ENCODE measurements around the gene GSG1L. TPM values are rescaled to one million over a fixed set of nuclear protein-coding genes. Genes with fewer than 3 reads are reported as not detected.

Gene GSG1L
- total RNA-seq, 1 donor from 2014 or later: not detected

GRCh38 chr16:27974896-27975540 is 88.5 kb downstream of the GSG1L start:
- intact Hi-C loops (cut with DNase I): loop anchor here (5.0 kb wide), 1 partner anchor 97 kb away; no protein-coding TSS in a partner anchor
- ATAC-seq (ENCODE audit: poor library complexity) (no peak), DNase-seq (no peak)

DNA sequence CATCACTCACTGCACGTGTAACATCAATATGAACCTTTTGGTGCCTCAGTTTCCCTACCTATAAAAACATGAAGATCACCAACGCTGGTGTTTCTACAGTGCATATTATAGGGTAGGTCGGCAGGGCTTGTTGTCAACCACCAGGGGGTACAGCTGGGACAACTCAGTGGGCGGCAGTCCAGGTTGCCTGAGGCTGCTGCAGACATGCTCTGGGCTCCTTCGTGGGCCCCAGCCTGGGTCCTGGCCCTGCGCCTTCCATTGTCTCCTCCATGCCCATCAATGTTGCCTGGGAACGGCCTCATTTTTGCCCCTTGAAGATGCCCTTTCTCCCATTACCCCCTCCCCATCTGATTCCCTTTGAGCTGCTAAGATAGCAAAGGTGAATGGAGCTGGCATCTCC is 89.8 kb downstream of the GSG1L start:
- DNase-seq (no peak), ATAC-seq (ENCODE audit: poor library complexity) (no peak)
- intact Hi-C loops (cut with DNase I): loop anchor here (5.0 kb wide), 1 partner anchor 99 kb away; no protein-coding TSS in a partner anchor

GRCh38 chr16:27972500-27972899 is 91.0 kb downstream of the GSG1L start:
- intact Hi-C loops (cut with DNase I): loop anchor here (5.0 kb wide), 1 partner anchor 100 kb away; no protein-coding TSS in a partner anchor
- ATAC-seq (ENCODE audit: poor library complexity) (peak; percentile 53), DNase-seq (no peak)

DNA sequence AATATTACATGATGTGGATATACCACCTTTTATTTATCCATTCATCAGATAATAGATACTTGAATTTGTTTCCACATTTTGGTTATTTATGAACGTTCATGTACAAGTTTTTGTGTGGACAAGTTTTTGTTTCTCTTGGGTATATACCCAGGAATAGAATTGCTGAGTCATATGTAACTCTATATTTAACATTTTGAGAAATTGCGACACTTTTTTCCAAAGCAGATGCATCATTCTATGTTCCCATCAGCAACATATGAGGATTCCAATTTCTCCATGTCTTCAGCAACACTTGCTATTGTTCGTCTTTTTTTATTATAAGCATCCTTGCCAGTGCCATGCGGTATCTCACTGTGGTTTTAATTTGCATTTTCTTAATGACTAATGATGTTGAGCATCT is 93.9 kb downstream of the GSG1L start:
- ATAC-seq (ENCODE audit: poor library complexity) (no peak), DNase-seq (no peak)
- intact Hi-C loops (cut with DNase I): no loop called here

DNA sequence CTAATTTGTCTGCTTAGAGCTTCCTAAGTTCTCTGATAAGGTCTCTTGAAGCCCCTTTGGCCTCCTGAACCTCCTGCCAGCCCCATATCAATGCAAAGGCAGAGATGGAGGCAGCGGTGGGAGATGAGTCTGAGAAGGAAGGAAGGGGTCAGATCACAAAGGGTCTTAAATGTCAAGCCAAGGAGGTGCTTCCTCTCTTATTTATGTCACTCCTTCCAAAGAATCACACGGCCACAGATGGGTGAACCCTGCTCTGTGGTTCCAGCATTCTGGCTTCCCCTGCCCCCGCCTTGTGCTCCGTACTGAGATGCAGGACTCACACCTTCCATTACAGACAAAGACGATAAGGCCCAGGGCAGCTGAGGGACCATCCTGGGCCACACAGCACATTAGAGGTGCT is 96.3 kb downstream of the GSG1L start:
- intact Hi-C loops (cut with DNase I): no loop called here
- no peak for ATAC-seq (ENCODE audit: poor library complexity)

GRCh38 chr16:27966756-27967155 is 96.8 kb downstream of the GSG1L start:
- intact Hi-C loops (cut with DNase I): no loop called here
- ATAC-seq (ENCODE audit: poor library complexity): no peak

More for the DNA sequence above, 96.3 kb downstream of the GSG1L start:
- no peak for DNase-seq

GRCh38 chr16:27965801-27966200 is 97.7 kb downstream of the GSG1L start:
- ATAC-seq (ENCODE audit: poor library complexity) (no peak), DNase-seq (no peak)
- intact Hi-C loops (cut with DNase I): no loop called here

More at GRCh38 chr16:27966756-27967155, 96.8 kb downstream of the GSG1L start:
- DNase-seq: no peak

DNA sequence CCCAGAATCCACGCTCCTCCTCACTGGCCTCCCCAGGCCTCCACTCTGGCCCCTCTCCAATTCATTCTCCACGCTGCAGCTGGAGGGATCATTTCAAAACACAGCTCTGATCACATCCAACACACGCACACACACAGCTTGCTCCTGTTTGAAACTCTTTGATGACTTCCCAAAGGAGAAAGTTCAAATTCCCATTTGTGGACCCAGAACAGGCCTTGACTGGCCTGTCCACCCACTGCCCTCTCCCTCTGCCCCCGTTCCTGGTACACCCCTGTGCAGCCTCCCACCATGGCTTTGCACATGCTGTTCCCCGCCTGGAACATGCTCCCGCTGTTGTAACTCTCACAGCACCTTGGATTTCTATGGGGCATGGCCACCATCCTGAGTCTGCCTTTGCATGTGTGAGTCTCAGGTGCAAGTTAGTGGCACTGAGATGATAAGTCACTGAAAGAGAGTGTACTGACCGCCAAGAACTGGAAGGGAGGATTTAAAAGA is 100.0 kb downstream of the GSG1L start:
- intact Hi-C loops (cut with DNase I): no loop called here
- ATAC-seq (ENCODE audit: poor library complexity) (no peak), DNase-seq (no peak)

DNA sequence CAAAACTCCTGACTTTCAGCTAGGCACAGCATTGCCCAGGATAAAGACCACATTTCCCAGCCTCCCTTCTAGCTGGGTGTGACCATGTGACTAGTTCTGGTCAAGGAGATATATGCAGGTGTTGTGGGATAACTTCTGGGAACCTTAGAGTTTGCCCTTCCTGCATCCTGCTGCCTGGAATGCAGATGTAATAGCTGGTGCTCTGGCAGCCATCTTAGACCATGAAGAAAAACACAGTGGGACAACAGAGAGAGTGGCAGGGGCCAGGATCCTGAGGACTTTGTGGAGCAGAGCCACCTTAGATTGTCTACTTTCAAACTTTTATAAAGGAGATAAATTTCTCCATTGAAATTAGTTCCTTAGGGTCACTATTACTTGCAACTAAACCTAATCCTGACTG is 101.3 kb downstream of the GSG1L start:
- intact Hi-C loops (cut with DNase I): no loop called here
- no peak for DNase-seq
- ATAC-seq (ENCODE audit: poor library complexity): no peak

DNA sequence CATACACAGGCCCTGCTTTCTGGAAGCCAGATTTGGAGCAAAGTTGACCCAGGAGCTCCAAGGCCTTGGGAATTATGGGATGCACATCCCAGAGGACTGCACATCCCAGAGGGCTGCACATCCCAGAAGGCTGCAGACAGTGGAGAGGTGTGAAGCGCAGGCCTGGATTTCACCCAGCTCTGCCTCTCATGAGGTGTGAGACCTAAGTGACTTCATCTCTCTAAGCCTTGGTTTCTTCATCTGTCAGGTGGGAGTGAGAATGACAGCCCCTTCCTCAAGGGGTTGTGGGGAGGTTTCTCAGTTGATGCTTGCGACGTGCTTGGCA is 102.3 kb downstream of the GSG1L start:
- no peak for ATAC-seq (ENCODE audit: poor library complexity)
- intact Hi-C loops (cut with DNase I): no loop called here
- DNase-seq: no peak

DNA sequence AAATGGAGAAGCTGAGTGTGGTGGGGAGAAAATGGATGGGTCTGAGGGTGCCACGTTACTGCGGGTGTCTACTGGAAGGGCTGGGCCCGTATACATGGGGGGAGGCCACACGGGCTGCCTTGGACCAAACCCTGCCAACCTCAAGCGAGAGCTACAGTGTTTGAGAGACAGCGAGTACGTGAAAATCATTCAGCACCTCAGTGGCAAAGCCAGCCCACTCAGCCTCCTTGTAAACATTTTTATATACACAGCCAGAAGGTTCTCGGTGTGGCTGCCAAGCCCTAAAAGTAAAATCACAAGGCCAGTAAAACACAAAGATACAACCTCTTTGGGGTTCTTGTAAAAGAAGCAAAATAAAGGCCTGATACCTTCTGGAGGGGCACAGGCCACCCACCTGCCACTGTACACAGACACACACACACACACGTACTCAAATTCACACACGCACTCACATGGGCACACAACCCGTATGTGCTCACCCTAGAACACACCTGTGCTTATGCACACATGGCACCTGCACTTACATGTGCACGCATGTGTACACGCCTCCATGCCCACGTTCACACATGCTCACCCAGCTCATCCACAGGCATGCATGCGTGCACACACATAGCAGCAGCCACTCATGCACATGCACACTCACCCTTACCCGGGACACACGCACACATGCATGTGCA is 102.8 kb downstream of the GSG1L start:
- DNase-seq (no peak), ATAC-seq (ENCODE audit: poor library complexity) (no peak)
- intact Hi-C loops (cut with DNase I): no loop called here

- ATAC-seq (ENCODE audit: poor library complexity) (no peak), DNase-seq (no peak)
- intact Hi-C loops (cut with DNase I): no loop called here
These were observed 103.6 kb downstream of the GSG1L start for GRCh38 chr16:27959914-27960313.

DNA sequence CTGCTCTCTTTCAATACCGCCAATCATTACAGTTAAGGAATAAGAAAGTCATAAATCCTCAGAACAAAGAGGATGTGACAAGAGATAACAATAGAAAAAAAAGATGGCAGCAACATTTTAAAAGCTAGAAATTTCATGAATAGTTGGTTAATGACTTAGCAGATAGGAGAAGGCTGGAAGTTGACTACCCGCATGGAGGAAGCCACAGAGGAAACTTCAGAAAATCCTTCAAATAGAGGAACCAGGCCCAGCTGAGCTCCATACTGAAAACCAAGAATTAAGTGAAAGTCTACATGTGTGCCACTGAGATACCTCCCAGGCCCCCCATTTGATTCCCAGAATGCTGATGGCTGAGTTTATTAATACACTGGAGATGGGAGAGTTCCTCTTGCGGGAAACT is 109.3 kb downstream of the GSG1L start:
- DNase-seq (no peak), ATAC-seq (ENCODE audit: poor library complexity) (no peak)
- intact Hi-C loops (cut with DNase I): no loop called here

DNA sequence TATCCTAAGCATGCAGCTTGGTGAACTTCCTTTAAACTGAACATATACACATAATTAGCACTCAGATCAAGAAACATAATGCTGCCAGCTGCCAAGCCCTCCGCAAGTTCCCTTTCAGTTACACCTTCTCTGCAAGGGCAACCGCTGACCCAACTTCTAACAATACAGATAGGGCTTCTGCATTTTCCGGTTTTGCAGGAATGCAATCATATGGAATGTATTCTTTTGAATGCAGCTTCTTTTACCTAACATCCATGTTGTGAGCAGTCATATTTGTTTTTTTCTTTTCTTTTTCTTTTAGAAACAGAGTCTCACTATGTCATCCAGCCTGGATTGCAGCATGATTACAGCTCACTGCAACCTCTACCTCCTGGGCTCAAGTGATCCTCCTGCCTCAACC is 110.7 kb downstream of the GSG1L start:
- intact Hi-C loops (cut with DNase I): no loop called here
- ATAC-seq (ENCODE audit: poor library complexity) (no peak), DNase-seq (no peak)

DNA sequence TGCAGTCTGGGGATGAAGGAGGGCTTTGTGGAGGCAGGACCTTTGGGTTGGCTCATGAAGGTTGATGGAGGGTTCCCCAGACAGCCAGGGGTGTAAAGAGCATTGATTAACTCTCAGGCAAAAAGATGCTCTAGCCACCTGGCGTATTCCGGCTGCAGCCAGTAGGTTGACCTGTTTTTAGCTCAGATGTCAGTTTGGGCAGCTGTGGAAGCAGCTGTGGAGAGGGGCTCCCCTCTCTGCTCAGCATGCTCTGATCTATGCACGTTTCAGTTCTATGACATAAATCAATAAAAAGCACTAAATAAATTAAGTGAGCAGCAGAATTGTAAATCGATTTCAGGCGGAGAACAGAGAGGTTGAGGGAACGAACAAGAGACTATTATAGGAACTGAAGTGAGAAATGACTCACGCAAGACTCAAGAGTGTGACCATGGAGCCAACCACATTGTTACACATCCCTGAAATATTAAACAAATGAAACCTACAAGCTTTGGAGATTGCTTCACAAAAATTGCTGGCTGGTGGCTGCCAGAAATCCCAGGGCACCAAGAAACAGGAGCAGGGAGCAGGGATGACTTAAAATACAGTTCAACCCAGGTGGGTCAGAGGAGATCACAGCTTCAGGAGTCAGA is 111.9 kb downstream of the GSG1L start:
- ATAC-seq (ENCODE audit: poor library complexity) (no peak), DNase-seq (no peak)
- intact Hi-C loops (cut with DNase I): no loop called here

- intact Hi-C loops (cut with DNase I): no loop called here
- DNase-seq (no peak), ATAC-seq (ENCODE audit: poor library complexity) (no peak)
These were observed 113.2 kb downstream of the GSG1L start for GRCh38 chr16:27950206-27950887.

DNA sequence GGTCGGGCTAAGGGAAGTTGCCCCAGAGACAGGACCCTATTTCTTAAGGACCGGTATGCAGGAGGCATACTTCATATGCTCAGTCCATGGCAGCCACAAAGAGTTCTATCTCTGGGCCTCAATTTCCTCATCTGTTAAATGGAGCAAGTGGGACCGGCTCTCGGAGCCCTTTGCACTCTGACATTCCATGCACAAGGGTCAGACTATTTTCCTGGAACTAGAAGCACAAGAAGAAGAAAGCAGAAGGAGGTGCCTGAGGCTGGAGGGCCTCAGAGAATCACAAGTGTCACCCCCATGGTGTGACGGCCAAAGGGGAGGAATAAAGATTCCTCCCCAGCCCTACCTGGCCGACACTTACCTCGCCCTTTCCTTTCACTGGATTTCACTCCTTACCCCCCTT is 115.8 kb downstream of the GSG1L start:
- DNase-seq: no peak
- ATAC-seq (ENCODE audit: poor library complexity): no peak
- intact Hi-C loops (cut with DNase I): no loop called here

DNA sequence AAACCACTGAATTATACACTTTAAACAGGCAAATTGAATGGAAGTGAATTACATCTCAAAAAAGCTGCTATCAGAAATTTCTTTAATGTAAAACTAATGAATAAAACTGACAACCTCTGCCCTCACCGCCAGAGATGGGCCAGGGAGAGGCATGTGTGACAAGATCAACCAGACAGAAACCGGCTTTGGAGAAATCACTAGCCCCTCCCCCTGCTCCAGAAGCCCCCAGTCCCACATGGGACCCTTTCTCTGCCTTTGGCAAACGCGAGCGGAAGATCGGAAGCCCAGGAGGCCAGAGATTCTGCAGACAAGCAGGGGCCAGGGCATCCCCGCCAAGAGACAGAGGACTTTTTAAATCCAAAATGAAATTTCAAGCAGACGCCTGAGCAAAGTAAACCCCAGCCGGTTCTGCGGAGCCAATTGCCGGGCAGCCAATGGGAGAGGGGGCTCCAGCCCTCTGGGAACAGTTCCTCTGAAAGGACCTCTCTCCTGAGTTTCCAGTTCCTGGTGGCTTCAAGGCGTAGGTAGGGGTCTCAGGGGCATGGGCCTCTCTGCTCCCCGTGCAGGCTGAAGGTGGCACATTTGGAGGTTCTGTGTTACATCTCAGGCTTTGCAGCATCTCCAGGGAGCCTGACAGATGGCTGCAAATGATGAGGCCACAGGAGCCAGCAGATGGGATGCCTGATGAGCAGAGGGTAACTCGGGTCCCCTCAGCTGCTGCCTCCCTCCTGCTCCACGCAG is 118.1 kb downstream of the GSG1L start:
- intact Hi-C loops (cut with DNase I): no loop called here

DNA sequence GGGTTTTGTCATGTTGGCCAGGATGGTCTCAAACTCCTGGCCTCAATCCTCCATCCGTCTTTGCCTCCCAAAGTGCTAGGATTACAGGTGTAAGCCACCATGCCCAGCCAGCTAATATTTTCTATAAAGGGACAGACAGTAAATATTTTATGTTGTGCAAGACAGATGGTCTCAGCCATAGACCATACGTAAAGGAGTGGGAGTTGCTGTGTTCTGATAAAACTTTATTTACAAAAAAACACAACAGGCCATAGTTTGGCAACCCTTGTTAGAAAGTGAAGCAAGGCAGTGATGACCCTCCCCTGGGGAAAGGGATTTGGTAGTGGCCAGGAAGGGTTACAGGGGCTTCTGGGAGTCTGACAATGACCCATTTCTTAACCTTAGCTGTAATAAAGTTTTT is 119.7 kb downstream of the GSG1L start:
- intact Hi-C loops (cut with DNase I): no loop called here
- DNase-seq (no peak), ATAC-seq (ENCODE audit: poor library complexity) (no peak)

More for the DNA sequence above, 118.1 kb downstream of the GSG1L start:
- DNase-seq (no peak), ATAC-seq (ENCODE audit: poor library complexity) (no peak)
